ENCODE results near the gene BDH1.

Gene BDH1

GRCh38 chr3:197510642-197511018 is 45.1 kb downstream of the BDH1 start:
- Histone ChIP-seq H2BK5ac (ENCODE audit: low read length) (no peak overlapping the region), H3K79me1 (ENCODE audit: low read length) (no peaks in the 10 kb centered on the region), H3K79me2 (ENCODE audit: control insufficient read depth, insufficient read depth, low read length) (no peaks in the 10 kb centered on the region), H3K36me3 (ENCODE audit: control insufficient read depth, insufficient read depth, low read length) (no peaks in the 10 kb centered on the region), H3K4ac (ENCODE audit: low read depth, low read length) (no peak overlapping the region), H3K4me2 (ENCODE audit: low read length) (no peak overlapping the region), H3K27me3 (ENCODE audit: insufficient read depth, low read length, poor library complexity) (no peaks in the 10 kb centered on the region), H4K8ac (ENCODE audit: low read depth, low read length) (no peak overlapping the region), H4K5ac (ENCODE audit: low read length) (no peak overlapping the region), H3K4me1 (ENCODE audit: control insufficient read depth, low read depth, low read length) (peaks cover 1% of the 10 kb centered on the region), H3K4me3 (ENCODE audit: low read length) (no peak overlapping the region), H3K23ac (ENCODE audit: low read length) (no peak overlapping the region), H2BK15ac (replicated peaks; ENCODE audit: low read depth) (no peak overlapping the region), H2BK120ac (ENCODE audit: low read depth, low read length) (no peak overlapping the region), H3K27ac (ENCODE audit: low read depth, low read length) (no peak overlapping the region), H3K9ac (ENCODE audit: low read length) (no peak overlapping the region), H3K18ac (ENCODE audit: low read length) (no peak overlapping the region), H2AK5ac (ENCODE audit: low read length) (no peak overlapping the region), H3K56ac (ENCODE audit: low read length) (no peak overlapping the region)
- no CpG with 5 or more reads among the region's 6 CpGs for WGBS (ENCODE audit: extremely low coverage, insufficient coverage, low lambda C conversion rate)
- no peak for DNase-seq

- Histone ChIP-seq H2BK5ac (ENCODE audit: low read length) (no peak overlapping the region), H4K8ac (ENCODE audit: low read depth, low read length) (no peak overlapping the region), H3K4me2 (ENCODE audit: low read length) (no peak overlapping the region), H3K27me3 (ENCODE audit: insufficient read depth, low read length, poor library complexity) (no peaks in the 10 kb centered on the region), H3K79me1 (ENCODE audit: low read length) (no peaks in the 10 kb centered on the region), H4K5ac (ENCODE audit: low read length) (no peak overlapping the region), H3K23ac (ENCODE audit: low read length) (no peak overlapping the region), H3K36me3 (ENCODE audit: control insufficient read depth, insufficient read depth, low read length) (no peaks in the 10 kb centered on the region), H3K27ac (ENCODE audit: low read depth, low read length) (no peak overlapping the region), H3K79me2 (ENCODE audit: control insufficient read depth, insufficient read depth, low read length) (no peaks in the 10 kb centered on the region), H3K9ac (ENCODE audit: low read length) (no peak overlapping the region), H3K56ac (ENCODE audit: low read length) (peak overlapping the region; percentile 85), H2BK15ac (replicated peaks; ENCODE audit: low read depth) (no peak overlapping the region), H3K4me3 (ENCODE audit: low read length) (no peak overlapping the region), H2BK120ac (ENCODE audit: low read depth, low read length) (no peak overlapping the region), H3K18ac (ENCODE audit: low read length) (no peak overlapping the region), H3K4ac (ENCODE audit: low read depth, low read length) (no peak overlapping the region), H3K4me1 (ENCODE audit: control insufficient read depth, low read depth, low read length) (peaks cover 1% of the 10 kb centered on the region), H2AK5ac (ENCODE audit: low read length) (no peak overlapping the region)
- WGBS (ENCODE audit: extremely low coverage, insufficient coverage, low lambda C conversion rate), result no CpG with 5 or more reads among the region's 27 CpGs
- DNase-seq, result no peak
Observed at GRCh38 chr3:197508924-197509775, 46.6 kb downstream of the BDH1 start.

- H3K79me2 ChIP-seq (ENCODE audit: control insufficient read depth, insufficient read depth, low read length), result no peaks in the 10 kb centered on the region
- H3K36me3 ChIP-seq (ENCODE audit: control insufficient read depth, insufficient read depth, low read length), result no peaks in the 10 kb centered on the region
- H3K4me2 ChIP-seq (ENCODE audit: low read length), result no peak overlapping the region
- H3K4ac ChIP-seq (ENCODE audit: low read depth, low read length), result no peak overlapping the region
- no peak overlapping the region for H3K9ac ChIP-seq (ENCODE audit: low read length)
- peak; percentile 77 for DNase-seq
- no peak overlapping the region for H3K18ac ChIP-seq (ENCODE audit: low read length)
- no peak overlapping the region for H4K8ac ChIP-seq (ENCODE audit: low read depth, low read length)
- no peak overlapping the region for H3K23ac ChIP-seq (ENCODE audit: low read length)
- peaks cover 1% of the 10 kb centered on the region for H3K4me1 ChIP-seq (ENCODE audit: control insufficient read depth, low read depth, low read length)
- no peak overlapping the region for H3K27ac ChIP-seq (ENCODE audit: low read depth, low read length)
- H4K5ac ChIP-seq (ENCODE audit: low read length), result no peak overlapping the region
- H2BK15ac ChIP-seq (replicated peaks; ENCODE audit: low read depth), result no peak overlapping the region
- no peak overlapping the region for H3K4me3 ChIP-seq (ENCODE audit: low read length)
- H3K79me1 ChIP-seq (ENCODE audit: low read length), result no peaks in the 10 kb centered on the region
- H2AK5ac ChIP-seq (ENCODE audit: low read length), result no peak overlapping the region
- no CpG with 5 or more reads among the region's 6 CpGs for WGBS (ENCODE audit: extremely low coverage, insufficient coverage, low lambda C conversion rate)
- no peak overlapping the region for H2BK5ac ChIP-seq (ENCODE audit: low read length)
- peak overlapping the region; percentile 15 for H3K56ac ChIP-seq (ENCODE audit: low read length)
- H2BK120ac ChIP-seq (ENCODE audit: low read depth, low read length), result no peak overlapping the region
- H3K27me3 ChIP-seq (ENCODE audit: insufficient read depth, low read length, poor library complexity), result no peaks in the 10 kb centered on the region
Observed at GRCh38 chr3:197508461-197508860, 47.3 kb downstream of the BDH1 start.

GRCh38 chr3:197508051-197508451 is 47.7 kb downstream of the BDH1 start:
- H3K9ac ChIP-seq (ENCODE audit: low read length), result no peak overlapping the region
- no peaks in the 10 kb centered on the region for H3K79me2 ChIP-seq (ENCODE audit: control insufficient read depth, insufficient read depth, low read length)
- no peak overlapping the region for H3K4me3 ChIP-seq (ENCODE audit: low read length)
- no peak overlapping the region for H3K4ac ChIP-seq (ENCODE audit: low read depth, low read length)
- H2BK120ac ChIP-seq (ENCODE audit: low read depth, low read length), result no peak overlapping the region
- H3K79me1 ChIP-seq (ENCODE audit: low read length), result no peaks in the 10 kb centered on the region
- no peak overlapping the region for H2BK15ac ChIP-seq (replicated peaks; ENCODE audit: low read depth)
- H2AK5ac ChIP-seq (ENCODE audit: low read length), result no peak overlapping the region
- no peaks in the 10 kb centered on the region for H3K36me3 ChIP-seq (ENCODE audit: control insufficient read depth, insufficient read depth, low read length)
- DNase-seq, result peak; percentile 64
- no peak overlapping the region for H3K18ac ChIP-seq (ENCODE audit: low read length)
- H3K23ac ChIP-seq (ENCODE audit: low read length), result no peak overlapping the region
- no peak overlapping the region for H4K8ac ChIP-seq (ENCODE audit: low read depth, low read length)
- no peak overlapping the region for H3K27ac ChIP-seq (ENCODE audit: low read depth, low read length)
- H2BK5ac ChIP-seq (ENCODE audit: low read length), result no peak overlapping the region
- no peaks in the 10 kb centered on the region for H3K27me3 ChIP-seq (ENCODE audit: insufficient read depth, low read length, poor library complexity)
- no peak overlapping the region for H4K5ac ChIP-seq (ENCODE audit: low read length)
- peak overlapping the region; percentile 15 for H3K56ac ChIP-seq (ENCODE audit: low read length)
- no peak overlapping the region for H3K4me2 ChIP-seq (ENCODE audit: low read length)
- H3K4me1 ChIP-seq (ENCODE audit: control insufficient read depth, low read depth, low read length), result peaks cover 1% of the 10 kb centered on the region
- WGBS (ENCODE audit: extremely low coverage, insufficient coverage, low lambda C conversion rate), result no CpG with 5 or more reads among the region's 8 CpGs

- Histone ChIP-seq H3K27ac (ENCODE audit: low read depth, low read length) (no peak overlapping the region), H3K79me2 (ENCODE audit: control insufficient read depth, insufficient read depth, low read length) (no peaks in the 10 kb centered on the region)
Observed at GRCh38 chr3:197507541-197507940, 48.2 kb downstream of the BDH1 start.

GRCh38 chr3:197507081-197507480 is 48.7 kb downstream of the BDH1 start:
- Histone ChIP-seq H2BK15ac (replicated peaks; ENCODE audit: low read depth) (no peak overlapping the region), H2AK5ac (ENCODE audit: low read length) (no peak overlapping the region), H3K36me3 (ENCODE audit: control insufficient read depth, insufficient read depth, low read length) (no peaks in the 10 kb centered on the region), H3K4me2 (ENCODE audit: low read length) (no peak overlapping the region), H3K4me3 (ENCODE audit: low read length) (no peak overlapping the region), H2BK120ac (ENCODE audit: low read depth, low read length) (no peak overlapping the region), H3K27ac (ENCODE audit: low read depth, low read length) (no peak overlapping the region), H3K56ac (ENCODE audit: low read length) (no peak overlapping the region), H3K79me2 (ENCODE audit: control insufficient read depth, insufficient read depth, low read length) (no peaks in the 10 kb centered on the region), H4K5ac (ENCODE audit: low read length) (no peak overlapping the region), H3K18ac (ENCODE audit: low read length) (no peak overlapping the region), H4K8ac (ENCODE audit: low read depth, low read length) (no peak overlapping the region), H3K23ac (ENCODE audit: low read length) (no peak overlapping the region), H3K4me1 (ENCODE audit: control insufficient read depth, low read depth, low read length) (peaks cover 1% of the 10 kb centered on the region), H3K4ac (ENCODE audit: low read depth, low read length) (no peak overlapping the region), H2BK5ac (ENCODE audit: low read length) (no peak overlapping the region), H3K79me1 (ENCODE audit: low read length) (no peaks in the 10 kb centered on the region), H3K27me3 (ENCODE audit: insufficient read depth, low read length, poor library complexity) (no peaks in the 10 kb centered on the region), H3K9ac (ENCODE audit: low read length) (no peak overlapping the region)
- no CpG with 5 or more reads among the region's 8 CpGs for WGBS (ENCODE audit: extremely low coverage, insufficient coverage, low lambda C conversion rate)
- no peak for DNase-seq

More at GRCh38 chr3:197507541-197507940, 48.2 kb downstream of the BDH1 start:
- H4K5ac ChIP-seq (ENCODE audit: low read length), result no peak overlapping the region
- H3K4me2 ChIP-seq (ENCODE audit: low read length), result no peak overlapping the region
- no peak overlapping the region for H2BK5ac ChIP-seq (ENCODE audit: low read length)
- no peaks in the 10 kb centered on the region for H3K79me1 ChIP-seq (ENCODE audit: low read length)
- H3K27me3 ChIP-seq (ENCODE audit: insufficient read depth, low read length, poor library complexity), result no peaks in the 10 kb centered on the region
- no peak overlapping the region for H4K8ac ChIP-seq (ENCODE audit: low read depth, low read length)
- no peak overlapping the region for H2AK5ac ChIP-seq (ENCODE audit: low read length)
- H3K4me3 ChIP-seq (ENCODE audit: low read length), result no peak overlapping the region
- no peak overlapping the region for H2BK120ac ChIP-seq (ENCODE audit: low read depth, low read length)
- no peak overlapping the region for H3K23ac ChIP-seq (ENCODE audit: low read length)
- H2BK15ac ChIP-seq (replicated peaks; ENCODE audit: low read depth), result no peak overlapping the region
- H3K9ac ChIP-seq (ENCODE audit: low read length), result no peak overlapping the region
- peaks cover 1% of the 10 kb centered on the region for H3K4me1 ChIP-seq (ENCODE audit: control insufficient read depth, low read depth, low read length)
- peak overlapping the region; percentile 37 for H3K56ac ChIP-seq (ENCODE audit: low read length)
- H3K18ac ChIP-seq (ENCODE audit: low read length), result no peak overlapping the region
- H3K4ac ChIP-seq (ENCODE audit: low read depth, low read length), result no peak overlapping the region
- H3K36me3 ChIP-seq (ENCODE audit: control insufficient read depth, insufficient read depth, low read length), result no peaks in the 10 kb centered on the region
- no peak for DNase-seq
- WGBS (ENCODE audit: extremely low coverage, insufficient coverage, low lambda C conversion rate), result no CpG with 5 or more reads among the region's 8 CpGs
